ENCODE results near the gene ZBTB5.

- TF ChIP-seq CTCF (conservative IDR thresholded peaks at IDR 0.05; ENCODE audit: low read length) (no peak), EZH2phosphoT487 (IDR thresholded peaks at IDR 0.05; ENCODE audit: borderline replicate concordance) (no peak)
Observed at GRCh38 chr9:37465249-37466036, at the start of gene ZBTB5.
